ENCODE data around the gene LDB3. TPM values are rescaled to one million over a fixed set of nuclear protein-coding genes. Genes with fewer than 3 reads are reported as not detected.

LDB3 gene
- total RNA-seq, 2 experiments from 2014 or later = not detected

DNA sequence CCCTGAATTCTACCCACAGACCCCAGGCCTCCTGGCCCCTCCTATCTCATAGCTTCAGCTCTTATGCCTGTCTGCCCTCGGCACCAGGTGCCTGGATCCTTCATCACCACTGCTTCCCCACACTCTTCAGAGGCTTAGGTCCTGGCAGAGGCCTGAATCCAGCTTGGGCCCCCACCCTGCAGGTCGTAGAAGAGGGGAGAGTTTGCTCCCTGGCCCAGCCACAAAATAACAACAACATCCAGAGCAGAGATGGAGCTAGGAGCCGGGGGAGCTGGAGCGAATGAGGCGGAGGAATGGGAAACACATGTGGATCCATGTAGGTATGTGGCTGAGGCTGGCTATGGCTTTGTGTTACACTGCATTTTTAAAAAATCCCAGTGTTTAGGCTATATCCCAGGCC is 21.8 kb upstream of the LDB3 start:
- Mint-ChIP-seq H3K4me1 (peaks cover 8% of the 10 kb centered on the region), H3K27ac (no peak overlapping the region), H3K9me3 (peaks cover 2% of the 10 kb centered on the region), H3K27me3 (peaks cover 11% of the 10 kb centered on the region), H3K4me3 (no peak overlapping the region), H3K36me3 (no peaks in the 10 kb centered on the region)
- no peak for ATAC-seq (ENCODE audit: low read depth)
- no peak for DNase-seq
- POLR2A ChIA-PET = no interaction called here

- no peaks in the 10 kb centered on the region for H3K9me3 Mint-ChIP-seq
- DNase-seq = no peak
- peaks cover 9% of the 10 kb centered on the region for H3K27me3 Mint-ChIP-seq
- no peaks in the 10 kb centered on the region for H3K36me3 Mint-ChIP-seq
- POLR2A ChIA-PET = no interaction called here
- no peak overlapping the region for H3K4me3 Mint-ChIP-seq
- H3K4me1 Mint-ChIP-seq = peaks cover 8% of the 10 kb centered on the region
- ATAC-seq (ENCODE audit: low read depth) = no peak
- no peak overlapping the region for H3K27ac Mint-ChIP-seq
Measured at GRCh38 chr10:86646933-86647332, 21.4 kb upstream of the LDB3 start.

DNA sequence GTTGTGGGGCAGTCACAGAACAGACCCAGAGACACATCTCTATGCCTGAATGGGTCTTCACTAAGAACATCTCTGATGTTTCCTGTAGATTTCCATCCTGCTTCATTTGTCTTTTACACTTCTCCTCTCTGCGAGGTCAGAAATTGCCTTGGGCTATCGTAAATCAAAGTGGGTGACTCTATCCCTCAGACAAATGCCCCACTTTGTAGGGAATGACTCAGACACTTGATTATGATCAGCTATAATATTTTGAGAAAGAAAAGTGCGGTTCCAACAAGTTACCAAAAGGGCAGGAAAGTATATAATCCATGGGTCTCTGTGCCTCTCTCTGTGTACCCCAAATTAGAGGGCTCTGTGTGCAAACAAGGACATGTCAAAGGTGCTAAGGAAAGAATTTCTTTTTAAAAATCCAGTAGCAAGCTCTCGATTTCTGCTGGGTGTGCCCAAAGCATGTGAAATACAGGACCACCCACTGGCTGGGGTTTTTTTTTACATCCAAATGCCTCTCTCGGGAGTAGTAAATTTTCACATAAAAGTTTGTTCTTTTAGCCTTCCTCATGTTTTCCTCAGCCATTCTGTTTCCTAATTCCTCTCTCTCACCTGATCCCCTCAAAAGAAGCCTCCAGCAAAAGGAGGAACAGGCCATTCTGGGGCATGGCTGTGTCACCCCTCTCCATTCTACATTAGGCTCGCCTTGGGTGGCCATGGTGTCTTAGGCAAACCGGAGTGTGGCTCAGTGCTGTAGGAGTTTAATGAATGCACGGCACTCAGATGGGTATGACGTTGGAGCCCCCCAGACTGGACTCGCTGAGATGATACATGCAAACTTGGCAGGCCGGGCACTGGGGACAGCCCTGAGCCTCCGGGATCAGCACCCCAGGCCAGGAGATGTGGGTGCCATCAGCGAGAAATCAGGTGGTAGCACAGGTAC is 20.3 kb upstream of the LDB3 start:
- Mint-ChIP-seq H3K9me3 (no peaks in the 10 kb centered on the region), H3K27me3 (peaks cover 6% of the 10 kb centered on the region), H3K4me1 (peaks cover 8% of the 10 kb centered on the region), H3K27ac (no peak overlapping the region), H3K36me3 (no peaks in the 10 kb centered on the region), H3K4me3 (no peak overlapping the region)
- DNase-seq (no peak), ATAC-seq (ENCODE audit: low read depth) (no peak)
- POLR2A ChIA-PET = no interaction called here

DNA sequence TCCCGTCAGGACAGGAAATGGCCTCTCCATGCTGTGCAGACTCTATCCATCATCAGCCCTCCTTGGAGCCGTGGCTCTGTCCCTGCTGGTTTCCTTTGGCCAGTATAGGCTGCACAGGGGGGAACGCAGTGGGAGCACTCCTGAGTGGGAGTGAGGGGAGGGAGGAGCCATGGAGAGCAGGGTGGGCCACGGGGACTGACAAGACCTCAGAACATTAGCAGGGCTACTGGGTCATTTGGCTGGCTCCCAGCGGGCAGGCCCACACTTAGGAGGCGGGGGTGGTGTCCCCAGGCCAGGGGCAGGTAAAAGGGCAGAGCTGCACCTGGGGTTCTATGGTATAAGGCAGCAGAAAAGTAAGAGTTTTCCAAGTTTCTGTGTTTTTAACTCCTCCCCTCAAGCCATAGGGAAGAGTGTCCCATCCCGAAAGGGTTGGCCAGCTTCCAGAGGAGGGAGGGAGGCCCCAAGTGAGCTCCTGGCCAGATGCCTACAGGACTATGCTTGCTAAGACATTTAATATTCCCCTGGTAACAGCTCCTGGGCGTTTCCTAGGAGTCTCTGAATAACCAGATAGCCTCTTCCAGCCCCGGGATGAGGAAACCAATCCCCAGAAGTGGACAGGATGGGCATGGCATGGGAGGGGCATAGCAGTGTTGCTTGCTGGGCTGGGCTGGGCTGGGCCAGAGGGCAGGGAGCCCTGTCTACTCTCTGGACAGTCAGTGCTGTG is 19.4 kb upstream of the LDB3 start:
- Mint-ChIP-seq H3K9me3 (no peaks in the 10 kb centered on the region), H3K36me3 (no peaks in the 10 kb centered on the region), H3K4me3 (no peak overlapping the region), H3K27me3 (peaks cover 6% of the 10 kb centered on the region), H3K4me1 (peaks cover 1% of the 10 kb centered on the region), H3K27ac (no peak overlapping the region)
- ATAC-seq (ENCODE audit: low read depth) (no peak), DNase-seq (no peak)
- POLR2A ChIA-PET = no interaction called here

DNA sequence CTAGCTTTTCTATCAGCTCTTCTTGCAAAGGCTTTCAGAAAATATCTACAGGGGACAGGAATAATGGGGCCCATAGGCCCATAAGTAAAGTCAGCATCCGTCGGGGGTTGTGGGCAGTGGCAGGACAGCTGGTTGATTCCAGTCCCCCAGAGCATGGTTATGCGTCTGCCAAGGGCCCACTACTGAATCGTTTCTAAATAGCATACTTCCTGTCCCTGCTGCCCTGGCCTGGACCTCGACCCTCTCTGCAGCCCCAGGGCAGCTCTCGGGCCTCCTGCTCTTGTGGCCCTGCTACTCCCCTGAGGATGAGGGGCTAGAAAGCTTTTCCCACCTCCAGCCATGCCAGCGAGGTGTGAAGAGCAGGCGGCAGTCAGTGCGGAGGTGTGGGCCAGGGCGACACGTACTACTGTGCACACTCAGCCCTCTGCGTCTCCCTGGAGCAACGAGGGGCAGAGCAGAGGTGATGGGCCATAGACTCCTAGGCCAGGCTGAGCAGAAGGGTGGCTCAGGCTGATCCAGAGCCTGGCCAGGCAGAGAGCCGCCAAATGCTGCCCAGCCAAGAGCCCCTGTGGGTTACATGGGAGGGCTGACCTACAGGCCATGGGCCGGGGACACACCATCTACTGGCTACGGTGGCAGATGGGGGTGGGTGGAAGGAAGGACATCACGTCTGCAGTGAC is 18.7 kb upstream of the LDB3 start:
- H3K27ac Mint-ChIP-seq = no peak overlapping the region
- H3K27me3 Mint-ChIP-seq = peaks cover 6% of the 10 kb centered on the region
- no peak overlapping the region for H3K4me3 Mint-ChIP-seq
- POLR2A ChIA-PET = no interaction called here
- no peaks in the 10 kb centered on the region for H3K4me1 Mint-ChIP-seq
- H3K36me3 Mint-ChIP-seq = no peaks in the 10 kb centered on the region
- ATAC-seq (ENCODE audit: low read depth) = no peak
- H3K9me3 Mint-ChIP-seq = no peaks in the 10 kb centered on the region
- DNase-seq = no peak

DNA sequence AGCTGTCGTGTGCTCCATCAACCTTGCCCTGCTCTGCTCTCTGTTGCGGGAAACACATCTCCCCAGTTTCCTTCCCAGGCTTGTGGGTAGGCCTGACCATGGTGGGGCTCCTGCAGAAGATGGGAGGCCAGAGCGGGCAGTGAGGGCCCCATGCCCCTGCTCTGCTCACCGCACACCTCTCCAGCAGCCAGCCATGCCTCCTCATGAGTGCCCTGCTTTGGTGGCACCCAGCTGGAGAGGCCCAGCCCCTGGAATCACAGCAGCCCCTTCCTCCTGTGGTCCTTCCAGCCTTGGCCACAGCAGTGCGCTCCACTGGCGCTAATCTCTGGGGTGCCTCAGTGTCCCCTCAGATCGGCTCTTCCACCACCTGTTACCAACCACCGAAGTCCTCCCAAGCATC is 18.2 kb upstream of the LDB3 start:
- H3K36me3 Mint-ChIP-seq = no peaks in the 10 kb centered on the region
- no peak overlapping the region for H3K4me3 Mint-ChIP-seq
- no peaks in the 10 kb centered on the region for H3K9me3 Mint-ChIP-seq
- POLR2A ChIA-PET = no interaction called here
- ATAC-seq (ENCODE audit: low read depth) (no peak), DNase-seq (no peak)
- no peak overlapping the region for H3K27ac Mint-ChIP-seq
- peaks cover 6% of the 10 kb centered on the region for H3K27me3 Mint-ChIP-seq
- no peaks in the 10 kb centered on the region for H3K4me1 Mint-ChIP-seq

DNA sequence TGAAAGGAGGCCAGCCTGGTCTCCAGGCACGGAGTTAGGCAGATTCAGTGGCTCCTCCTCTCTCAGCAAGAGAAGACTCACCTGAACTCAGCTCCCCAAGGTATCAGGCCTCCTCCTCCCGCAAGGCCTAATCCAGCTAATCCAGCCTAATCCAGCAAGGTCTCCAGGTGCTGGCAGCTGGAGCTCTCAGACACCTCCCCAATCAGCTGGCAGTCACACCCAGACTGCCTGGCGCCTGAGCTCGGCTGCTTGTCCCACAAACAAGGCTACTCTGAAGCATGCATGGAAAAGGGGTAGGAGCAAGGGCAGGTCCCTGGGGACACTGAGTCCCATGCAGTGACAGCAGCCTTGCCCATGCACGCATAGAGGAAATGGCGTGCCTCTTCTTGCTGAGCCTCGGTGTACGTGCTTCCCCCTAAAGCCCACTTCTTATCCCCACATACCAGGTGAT is 17.3 kb upstream of the LDB3 start:
- Mint-ChIP-seq H3K27me3 (peaks cover 6% of the 10 kb centered on the region), H3K36me3 (no peaks in the 10 kb centered on the region), H3K4me3 (no peak overlapping the region), H3K27ac (no peak overlapping the region), H3K9me3 (no peaks in the 10 kb centered on the region), H3K4me1 (no peaks in the 10 kb centered on the region)
- POLR2A ChIA-PET = no interaction called here
- peak; percentile 7 for DNase-seq
- ATAC-seq (ENCODE audit: low read depth) = no peak

GRCh38 chr10:86651631-86652331 is 16.5 kb upstream of the LDB3 start:
- no peak overlapping the region for H3K4me3 Mint-ChIP-seq
- H3K36me3 Mint-ChIP-seq = no peaks in the 10 kb centered on the region

GRCh38 chr10:86652361-86653202 is 15.7 kb upstream of the LDB3 start:
- Mint-ChIP-seq H3K27ac (no peak overlapping the region), H3K4me1 (no peaks in the 10 kb centered on the region), H3K27me3 (peaks cover 6% of the 10 kb centered on the region), H3K9me3 (no peaks in the 10 kb centered on the region), H3K4me3 (no peak overlapping the region), H3K36me3 (no peaks in the 10 kb centered on the region)
- POLR2A ChIA-PET = no interaction called here
- DNase-seq (peak; percentile 13), ATAC-seq (ENCODE audit: low read depth) (no peak)

More at GRCh38 chr10:86651631-86652331, 16.5 kb upstream of the LDB3 start:
- Mint-ChIP-seq H3K4me1 (no peaks in the 10 kb centered on the region), H3K27me3 (peaks cover 6% of the 10 kb centered on the region), H3K27ac (no peak overlapping the region), H3K9me3 (no peaks in the 10 kb centered on the region)
- no peak for ATAC-seq (ENCODE audit: low read depth)
- POLR2A ChIA-PET = no interaction called here
- peak; percentile 17 for DNase-seq

GRCh38 chr10:86653379-86653778 is 14.9 kb upstream of the LDB3 start:
- no peak overlapping the region for H3K4me3 Mint-ChIP-seq
- H3K9me3 Mint-ChIP-seq = no peaks in the 10 kb centered on the region
- POLR2A ChIA-PET = no interaction called here
- DNase-seq (no peak), ATAC-seq (ENCODE audit: low read depth) (no peak)
- H3K36me3 Mint-ChIP-seq = no peaks in the 10 kb centered on the region
- no peaks in the 10 kb centered on the region for H3K4me1 Mint-ChIP-seq
- no peaks in the 10 kb centered on the region for H3K27me3 Mint-ChIP-seq
- no peak overlapping the region for H3K27ac Mint-ChIP-seq

DNA sequence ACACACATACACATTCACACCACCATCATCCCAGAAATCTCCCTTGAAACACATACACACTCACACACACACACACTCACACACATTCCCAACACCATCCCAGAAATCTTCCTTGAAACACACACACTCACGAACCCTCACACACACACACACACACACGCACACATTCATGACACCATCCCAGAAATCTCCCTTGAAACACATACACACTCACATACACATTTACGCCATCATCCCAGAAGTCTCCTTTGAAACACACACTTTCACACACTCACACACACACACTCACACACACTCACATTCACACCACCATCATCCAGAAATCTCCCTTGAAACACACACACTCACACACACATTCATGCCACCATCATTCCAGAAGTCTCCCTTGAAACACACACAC is 14.3 kb upstream of the LDB3 start:
- Mint-ChIP-seq H3K4me3 (no peak overlapping the region), H3K9me3 (no peaks in the 10 kb centered on the region), H3K27me3 (no peaks in the 10 kb centered on the region), H3K27ac (no peak overlapping the region), H3K36me3 (no peaks in the 10 kb centered on the region), H3K4me1 (no peaks in the 10 kb centered on the region)
- DNase-seq (no peak), ATAC-seq (ENCODE audit: low read depth) (no peak)
- POLR2A ChIA-PET = no interaction called here

GRCh38 chr10:86654411-86655172 is 13.7 kb upstream of the LDB3 start, which contains the start of gene OPN4:
Gene OPN4, plus strand, starts transcription at chr10:86654547. Its CDS starts 237 bp downstream, at chr10:86654784.
- Mint-ChIP-seq H3K27ac (no peak within 1 kb of the TSS), H3K36me3 (no peaks in the 10 kb centered on the region), H3K4me1 (no peaks in the 10 kb centered on the region), H3K4me3 (no peak within 1 kb of the TSS), H3K9me3 (no peaks in the 10 kb centered on the region), H3K27me3 (no peaks in the 10 kb centered on the region)
- POLR2A ChIA-PET = no interaction called here
- DNase-seq (peak; percentile 18), ATAC-seq (ENCODE audit: low read depth) (no peak)
